Astrocyte of the cerebellum (primary cell): ENCODE measurements around the gene IMPG1.

Experiments used
- DNase-seq: peaks from one replicate; pipeline ENCODE4 v3.0.0-alpha.2; 2011; ENCODE audit warnings: low read depth
- H3K4me3 ChIP-seq: 2 replicates; pipeline ENCODE4 v1.5.1; 2011; ENCODE audit warnings: mild to moderate bottlenecking, low read depth, low read length, moderate library complexity
- in situ Hi-C: cut with HindIII; loops from 2 replicates; pipeline ENCODE4 v1.10.0; 2017; ENCODE audit warnings: low sequenced_read_pairs
- TF ChIP-seq, protein P1 (sequence below): IDR thresholded peaks from 2 replicates; pipeline ENCODE4 v1.5.1; 2012; ENCODE audit warnings: low read length, low read depth, moderate library complexity, mild to moderate bottlenecking; ENCODE audit errors: missing control alignments

Gene IMPG1

DNA sequence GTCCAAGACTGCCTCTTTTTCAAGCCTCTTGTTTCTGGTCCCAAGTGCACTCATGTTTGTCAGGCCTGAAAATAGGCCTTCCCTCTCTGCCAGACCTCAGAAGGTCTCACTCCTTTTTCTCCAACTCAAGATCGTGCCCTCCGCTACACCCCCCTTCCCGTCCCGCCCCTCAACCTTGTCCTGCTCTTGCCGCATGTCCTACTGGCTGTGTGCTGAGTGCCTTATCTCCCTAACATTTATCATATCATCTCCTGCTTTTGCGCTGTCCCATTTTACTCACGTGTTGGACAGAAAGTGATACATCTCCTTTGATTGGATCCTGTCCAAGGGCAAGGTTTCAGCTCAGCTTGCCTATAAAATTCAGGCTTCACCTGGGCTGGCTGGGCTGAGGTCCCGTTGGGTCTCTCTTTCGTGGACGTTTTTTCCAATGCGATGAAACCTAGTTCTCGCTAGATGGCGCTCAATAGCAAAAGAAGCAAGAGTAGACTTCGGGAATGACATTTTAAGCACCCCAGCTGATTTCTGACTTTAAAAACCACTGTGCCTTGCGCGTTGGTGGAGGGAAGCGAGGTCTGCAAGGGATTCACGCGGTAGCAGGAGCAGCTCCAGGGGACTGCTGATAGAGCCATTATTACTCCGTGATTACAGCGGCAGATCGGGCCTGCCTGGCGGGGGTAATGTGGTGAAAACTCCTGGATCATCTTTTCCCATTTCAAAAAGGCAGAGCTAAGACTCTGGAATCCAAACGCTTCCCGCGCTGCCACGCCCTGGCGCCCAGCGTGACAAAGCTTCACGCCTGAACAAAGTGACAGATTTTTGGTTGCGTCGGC is 137.6 kb downstream of the IMPG1 start:
- in situ Hi-C loops: no loop called here
- DNase-seq: peak; percentile 76
- TF ChIP-seq, protein P1, sequence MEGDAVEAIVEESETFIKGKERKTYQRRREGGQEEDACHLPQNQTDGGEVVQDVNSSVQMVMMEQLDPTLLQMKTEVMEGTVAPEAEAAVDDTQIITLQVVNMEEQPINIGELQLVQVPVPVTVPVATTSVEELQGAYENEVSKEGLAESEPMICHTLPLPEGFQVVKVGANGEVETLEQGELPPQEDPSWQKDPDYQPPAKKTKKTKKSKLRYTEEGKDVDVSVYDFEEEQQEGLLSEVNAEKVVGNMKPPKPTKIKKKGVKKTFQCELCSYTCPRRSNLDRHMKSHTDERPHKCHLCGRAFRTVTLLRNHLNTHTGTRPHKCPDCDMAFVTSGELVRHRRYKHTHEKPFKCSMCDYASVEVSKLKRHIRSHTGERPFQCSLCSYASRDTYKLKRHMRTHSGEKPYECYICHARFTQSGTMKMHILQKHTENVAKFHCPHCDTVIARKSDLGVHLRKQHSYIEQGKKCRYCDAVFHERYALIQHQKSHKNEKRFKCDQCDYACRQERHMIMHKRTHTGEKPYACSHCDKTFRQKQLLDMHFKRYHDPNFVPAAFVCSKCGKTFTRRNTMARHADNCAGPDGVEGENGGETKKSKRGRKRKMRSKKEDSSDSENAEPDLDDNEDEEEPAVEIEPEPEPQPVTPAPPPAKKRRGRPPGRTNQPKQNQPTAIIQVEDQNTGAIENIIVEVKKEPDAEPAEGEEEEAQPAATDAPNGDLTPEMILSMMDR: peak; percentile 86
- H3K4me3 ChIP-seq: peak overlapping the region; percentile 43

DNA sequence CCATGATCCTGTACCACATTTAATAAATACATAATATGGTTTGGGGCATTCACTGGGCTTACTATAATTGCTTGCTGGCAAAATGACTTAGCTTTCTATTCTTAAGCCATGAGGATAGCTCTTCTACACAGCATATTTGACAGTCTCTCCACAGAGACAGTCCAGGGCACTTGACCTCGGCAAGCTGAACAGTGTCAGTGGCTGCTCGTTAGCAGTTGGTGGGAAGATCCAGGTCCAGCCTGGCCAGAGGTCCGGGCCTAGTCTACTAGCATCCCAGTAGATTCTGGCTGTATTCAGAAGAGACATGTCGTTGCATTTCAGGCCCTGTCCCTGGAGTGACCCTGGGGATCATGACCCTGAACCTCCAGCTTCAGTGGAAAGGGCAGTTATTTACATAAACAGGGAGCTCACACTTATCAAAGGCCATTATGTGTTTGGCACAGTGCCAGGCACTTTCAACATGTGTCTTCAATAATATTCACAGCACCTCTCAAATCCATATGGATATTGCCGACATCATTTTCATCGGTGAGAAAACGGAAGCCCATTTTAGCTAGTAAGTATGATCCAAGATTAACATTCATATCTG is 139.0 kb downstream of the IMPG1 start:
- H3K4me3 ChIP-seq: no peak overlapping the region
- DNase-seq: no peak
- in situ Hi-C loops: no loop called here
- TF ChIP-seq, protein P1: no peak

DNA sequence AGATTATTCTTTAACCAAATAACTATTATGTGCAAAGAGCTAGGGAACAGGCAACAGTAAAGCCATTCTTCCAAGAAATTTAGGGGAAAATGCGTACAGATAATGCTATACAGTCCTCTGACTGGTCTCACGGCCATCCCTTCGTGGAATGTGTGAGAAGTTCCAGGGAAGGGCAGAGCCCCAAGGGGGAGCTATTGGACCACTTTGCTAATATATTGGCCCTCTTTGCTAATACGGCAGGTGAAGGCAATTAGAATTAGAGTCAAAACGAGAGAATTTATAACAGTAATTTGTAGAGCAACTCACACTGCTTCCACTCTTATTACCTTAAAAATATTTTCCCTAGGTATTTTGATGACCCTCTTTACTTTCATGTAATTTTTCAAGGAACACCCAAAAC is 140.4 kb downstream of the IMPG1 start:
- TF ChIP-seq, protein P1: peak; percentile 74
- H3K4me3 ChIP-seq: no peak overlapping the region
- no peak for DNase-seq
- in situ Hi-C loops: no loop called here

DNA sequence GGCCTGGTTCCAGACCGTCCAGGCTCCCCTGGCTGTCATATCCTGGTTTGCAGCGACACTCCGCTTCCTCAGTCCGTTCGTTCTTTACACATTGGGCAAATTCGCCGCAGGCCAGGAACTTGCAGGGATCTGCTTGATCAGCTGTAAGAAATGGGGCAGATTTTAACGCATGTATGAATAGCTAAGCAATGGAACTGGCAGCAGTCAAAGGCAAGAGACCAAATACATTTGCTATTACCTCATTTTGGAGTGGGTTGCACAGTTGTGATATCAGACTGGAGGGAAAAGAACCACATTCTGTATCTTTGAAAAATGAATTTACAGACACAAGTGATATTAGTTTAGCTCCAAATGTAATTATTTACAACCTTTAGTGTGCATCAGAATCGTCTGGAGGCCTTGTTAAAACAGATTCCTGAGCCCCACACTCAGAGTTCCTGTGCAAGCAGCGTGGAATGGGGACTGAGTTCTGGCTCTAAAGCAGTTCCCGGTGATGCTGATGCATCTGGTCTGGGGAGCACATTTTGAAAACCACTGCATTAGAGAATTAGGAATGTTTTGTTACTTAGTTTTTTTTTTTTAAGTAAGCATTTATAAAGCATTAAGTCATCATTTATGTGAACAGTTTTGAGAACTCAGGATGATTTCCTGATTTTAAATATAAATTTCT is 141.3 kb downstream of the IMPG1 start:
- in situ Hi-C loops: no loop called here
- no peak overlapping the region for H3K4me3 ChIP-seq
- DNase-seq: no peak
- TF ChIP-seq, protein P1: no peak

DNA sequence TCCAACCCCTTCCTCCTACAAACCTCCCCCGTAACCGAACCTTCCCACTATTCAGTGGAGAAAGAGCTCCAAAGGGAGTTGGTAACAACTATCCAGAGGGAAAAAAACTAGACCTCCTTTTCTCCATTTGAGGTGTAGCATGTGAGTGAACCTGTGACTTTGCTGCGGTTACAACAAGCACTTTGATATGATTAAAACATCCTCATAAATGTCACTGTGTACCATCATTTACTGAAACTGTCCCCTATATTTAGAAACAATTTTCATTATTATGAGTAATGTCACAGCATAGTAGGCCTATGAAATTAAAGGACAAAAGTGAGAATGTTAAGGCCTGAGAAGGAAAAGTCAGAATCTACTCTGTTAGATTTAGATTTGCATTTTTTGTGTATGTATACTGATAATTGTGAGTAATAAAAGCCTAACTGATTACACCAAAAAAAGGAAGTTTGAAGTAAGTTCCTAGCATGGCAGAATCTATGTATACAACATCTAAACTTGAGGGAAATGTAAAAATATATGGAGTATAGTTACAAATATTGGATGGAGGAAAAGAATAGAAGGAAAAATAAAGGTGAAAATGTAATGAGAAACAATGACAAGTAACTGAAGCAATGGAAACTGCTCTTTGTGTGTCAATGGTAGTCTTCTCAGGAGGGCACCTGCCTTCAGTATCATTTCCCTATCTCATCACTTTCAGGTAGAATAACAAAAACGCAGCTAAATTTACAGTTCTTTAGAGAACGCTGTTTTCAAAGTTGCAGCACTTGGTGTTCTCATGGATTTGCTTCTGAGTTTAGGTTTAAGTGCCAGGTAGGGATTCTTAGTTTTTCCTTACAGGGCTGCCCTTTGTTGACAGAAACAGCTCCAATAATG is 145.9 kb downstream of the IMPG1 start:
- in situ Hi-C loops: no loop called here

More for the DNA sequence above, 145.9 kb downstream of the IMPG1 start:
- TF ChIP-seq, protein P1: no peak
- no peak for DNase-seq
- no peak overlapping the region for H3K4me3 ChIP-seq
